PC-9 (cell line): Measurements from ENCODE around the gene ADGRA3.

ENCODE experiments used
- EZH2 ChIP-seq: fragments of 200-600 bp; sonication (generic); IDR thresholded peaks from 2 replicates; pipeline ENCODE4 v1.8.0; 2017; ENCODE audit warnings: antibody characterized with exemption, low read depth
- TF ChIP-seq, protein P1 (sequence below): fragments of 200-600 bp; sonication (generic); conservative IDR thresholded peaks from 2 replicates; pipeline ENCODE4 v1.6.1; 2017; ENCODE audit warnings: mixed run types, antibody characterized with exemption, mild to moderate bottlenecking, moderate library complexity

- TF ChIP-seq, protein P1, sequence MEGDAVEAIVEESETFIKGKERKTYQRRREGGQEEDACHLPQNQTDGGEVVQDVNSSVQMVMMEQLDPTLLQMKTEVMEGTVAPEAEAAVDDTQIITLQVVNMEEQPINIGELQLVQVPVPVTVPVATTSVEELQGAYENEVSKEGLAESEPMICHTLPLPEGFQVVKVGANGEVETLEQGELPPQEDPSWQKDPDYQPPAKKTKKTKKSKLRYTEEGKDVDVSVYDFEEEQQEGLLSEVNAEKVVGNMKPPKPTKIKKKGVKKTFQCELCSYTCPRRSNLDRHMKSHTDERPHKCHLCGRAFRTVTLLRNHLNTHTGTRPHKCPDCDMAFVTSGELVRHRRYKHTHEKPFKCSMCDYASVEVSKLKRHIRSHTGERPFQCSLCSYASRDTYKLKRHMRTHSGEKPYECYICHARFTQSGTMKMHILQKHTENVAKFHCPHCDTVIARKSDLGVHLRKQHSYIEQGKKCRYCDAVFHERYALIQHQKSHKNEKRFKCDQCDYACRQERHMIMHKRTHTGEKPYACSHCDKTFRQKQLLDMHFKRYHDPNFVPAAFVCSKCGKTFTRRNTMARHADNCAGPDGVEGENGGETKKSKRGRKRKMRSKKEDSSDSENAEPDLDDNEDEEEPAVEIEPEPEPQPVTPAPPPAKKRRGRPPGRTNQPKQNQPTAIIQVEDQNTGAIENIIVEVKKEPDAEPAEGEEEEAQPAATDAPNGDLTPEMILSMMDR = no peak
- TF ChIP-seq EZH2 = no peak
Measured at GRCh38 chr4:22521240-22521639, 5.4 kb upstream of the ADGRA3 start.
